Tongue (tissue), 2 donors: ENCODE data around the gene SCFD2. TPM values are rescaled to one million over a fixed set of nuclear protein-coding genes. Genes with fewer than 3 reads are reported as not detected.
"Not testable (repeated sequence)": the region's sequence is repeated elsewhere in the genome, so short reads cannot be mapped to it uniquely, and the experiment has no call there.

Experiments used
- DNase-seq: peaks from one replicate; pipeline ENCODE4 v3.0.0-alpha.2; 2015
- total RNA-seq: library from RNA; depleted of rRNA; stranded (reverse); fragments of >200 nt; gene quantifications from one replicate; pipeline ENCODE4 v1.2.3, GENCODE V29; 2014

Gene SCFD2
- total RNA-seq, 1 donor from 2014 or later, result 34.3 TPM

- DNase-seq, result no peak
Observed at GRCh38 chr4:53189011-53189410, 176.8 kb downstream of the SCFD2 start.

- DNase-seq, result no peak
Observed at GRCh38 chr4:53186714-53187358, 179.0 kb downstream of the SCFD2 start.

GRCh38 chr4:53185869-53186585 is 179.8 kb downstream of the SCFD2 start:
- peak; percentile 80 for DNase-seq

- no peak for DNase-seq
Observed at GRCh38 chr4:53183754-53184153, 182.1 kb downstream of the SCFD2 start.

GRCh38 chr4:53177751-53178150 is 188.1 kb downstream of the SCFD2 start:
- DNase-seq, result not testable (repeated sequence)

GRCh38 chr4:53175640-53176039 is 190.2 kb downstream of the SCFD2 start:
- DNase-seq, result no peak

GRCh38 chr4:53174823-53175222 is 191.0 kb downstream of the SCFD2 start:
- DNase-seq, result no peak

GRCh38 chr4:53173576-53173975 is 192.3 kb downstream of the SCFD2 start:
- no peak for DNase-seq

GRCh38 chr4:53171797-53172196 is 194.1 kb downstream of the SCFD2 start:
- no peak for DNase-seq

- no peak for DNase-seq
Observed at GRCh38 chr4:53169695-53170617, 195.9 kb downstream of the SCFD2 start.

GRCh38 chr4:53168228-53168627 is 197.6 kb downstream of the SCFD2 start:
- DNase-seq, result no peak

- no peak for DNase-seq
Observed at GRCh38 chr4:53162969-53163368, 202.9 kb downstream of the SCFD2 start.

- DNase-seq, result peak; percentile 22
Observed at GRCh38 chr4:53161787-53162433, 204.0 kb downstream of the SCFD2 start.

GRCh38 chr4:53161051-53161786 is 204.6 kb downstream of the SCFD2 start:
- peak; percentile 62 for DNase-seq

- DNase-seq, result peak; percentile 21
Observed at GRCh38 chr4:53156896-53157295, 209.0 kb downstream of the SCFD2 start.

- DNase-seq, result no peak
Observed at GRCh38 chr4:53152467-53152866, 213.4 kb downstream of the SCFD2 start.

- DNase-seq, result no peak
Observed at GRCh38 chr4:53151489-53151788, 214.4 kb downstream of the SCFD2 start.

- no peak for DNase-seq
Observed at GRCh38 chr4:53150631-53151488, 215.0 kb downstream of the SCFD2 start.

GRCh38 chr4:53147711-53148110 is 218.2 kb downstream of the SCFD2 start:
- DNase-seq, result peak; percentile 22

- peak; percentile 72 for DNase-seq
Observed at GRCh38 chr4:53147197-53147596, 218.7 kb downstream of the SCFD2 start.

- DNase-seq, result no peak
Observed at GRCh38 chr4:53141308-53141707, 224.6 kb downstream of the SCFD2 start.
